ENCODE results near the gene INPP5D. TPM values are rescaled to one million over a fixed set of nuclear protein-coding genes. Genes with fewer than 3 reads are reported as not detected.

INPP5D gene
- total and polyA plus RNA-seq, 2 donors (not counting 1 experiment from before 2014, with no cell fraction given), result 152 to 444 TPM

- Histone ChIP-seq H3K36me3 (replicated peaks in 1 of 2; ENCODE audit: control extremely low read depth in 1 of 2, control insufficient read depth in 1 of 2, extremely low read depth in 1 of 2, insufficient read depth in 2 of 2, low read length in 1 of 2) (peaks cover 2 to 55% of the 10 kb centered on the region in 2 experiments), H2AFZ (ENCODE audit: insufficient read depth, low read depth, low read length, poor library complexity, severe bottlenecking) (no peak overlapping the region), H3K4me3 (ENCODE audit: control extremely low read depth in 1 of 5, extremely low read depth in 1 of 5, insufficient read depth in 1 of 5, low read depth in 2 of 5, low read length in 4 of 5) (peak overlapping the region in 4 of 5 experiments; percentile 91 to 99 (median 96)), H3K4me2 (replicated peaks; ENCODE audit: low read depth, low read length, poor library complexity, severe bottlenecking) (peak overlapping the region; percentile 80), H3K9me3 (ENCODE audit: control extremely low read depth in 1 of 3, control insufficient read depth in 2 of 3, insufficient read depth in 1 of 3, low read length in 2 of 3) (peaks cover 0 to 3% (median 0%) of the 10 kb centered on the region in 3 donors), H3K9ac (ENCODE audit: low read length) (peak overlapping the region; percentile 97), H3K27me3 (replicated peaks in 1 of 4; ENCODE audit: control extremely low read depth in 1 of 4, control insufficient read depth in 3 of 4, insufficient read depth in 4 of 4, low read length in 3 of 4) (no peaks in the 10 kb centered on the region), H3K79me2 (ENCODE audit: control insufficient read depth, insufficient read depth, low read length) (peaks cover 95% of the 10 kb centered on the region), H3K4me1 (ENCODE audit: control insufficient read depth in 2 of 2, insufficient read depth in 2 of 2, low read length in 2 of 2) (peaks cover 57 to 83% of the 10 kb centered on the region in 2 donors), H3K27ac (ENCODE audit: low read length in 2 of 2) (peak overlapping the region; percentile 45 to 68), H4K20me1 (ENCODE audit: control insufficient read depth, insufficient read depth, low read length, poor library complexity, severe bottlenecking) (peaks cover 71% of the 10 kb centered on the region)
- intact Hi-C loops (cut with micrococcal nuclease), result loop anchor here (5.0 kb wide), 2 partner anchors 268 to 367 kb away; partner anchors contain the start of gene GIGYF2
- Mint-ChIP-seq H3K27me3 (no peaks in the 10 kb centered on the region), H3K4me3 (peak overlapping the region; percentile 76), H3K9me3 (ENCODE audit: insufficient read depth) (no peaks in the 10 kb centered on the region), H3K27ac (peak overlapping the region; percentile 87), H3K4me1 (peaks cover 66% of the 10 kb centered on the region)
- ATAC-seq (ENCODE audit: low read depth) (no peak), DNase-seq (no peak)
- CTCF ChIA-PET, result interaction anchor here (0.6 to 4.7 kb wide), 10 partner anchors 10 to 188 kb away, joined by 3 to 20 read pairs (median 4); partner anchors contain the start of gene ATG16L1
- WGBS (ENCODE audit: insufficient coverage), result 43% methylated on average over 9 of the region's 9 CpGs
- TF ChIP-seq, protein P1, sequence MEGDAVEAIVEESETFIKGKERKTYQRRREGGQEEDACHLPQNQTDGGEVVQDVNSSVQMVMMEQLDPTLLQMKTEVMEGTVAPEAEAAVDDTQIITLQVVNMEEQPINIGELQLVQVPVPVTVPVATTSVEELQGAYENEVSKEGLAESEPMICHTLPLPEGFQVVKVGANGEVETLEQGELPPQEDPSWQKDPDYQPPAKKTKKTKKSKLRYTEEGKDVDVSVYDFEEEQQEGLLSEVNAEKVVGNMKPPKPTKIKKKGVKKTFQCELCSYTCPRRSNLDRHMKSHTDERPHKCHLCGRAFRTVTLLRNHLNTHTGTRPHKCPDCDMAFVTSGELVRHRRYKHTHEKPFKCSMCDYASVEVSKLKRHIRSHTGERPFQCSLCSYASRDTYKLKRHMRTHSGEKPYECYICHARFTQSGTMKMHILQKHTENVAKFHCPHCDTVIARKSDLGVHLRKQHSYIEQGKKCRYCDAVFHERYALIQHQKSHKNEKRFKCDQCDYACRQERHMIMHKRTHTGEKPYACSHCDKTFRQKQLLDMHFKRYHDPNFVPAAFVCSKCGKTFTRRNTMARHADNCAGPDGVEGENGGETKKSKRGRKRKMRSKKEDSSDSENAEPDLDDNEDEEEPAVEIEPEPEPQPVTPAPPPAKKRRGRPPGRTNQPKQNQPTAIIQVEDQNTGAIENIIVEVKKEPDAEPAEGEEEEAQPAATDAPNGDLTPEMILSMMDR (IDR thresholded peaks at IDR 0.05), result no peak
- TF ChIP-seq EZH2 (IDR thresholded peaks at IDR 0.05; ENCODE audit: borderline replicate concordance, insufficient read depth, low read depth, low read length, poor library complexity, severe bottlenecking), result no peak
- POLR2A ChIA-PET, result interaction anchor here (0.8 to 4.8 kb wide), 6 partner anchors 12 to 61 kb away, joined by 3 to 38 read pairs (median 5); no protein-coding TSS in a partner anchor
Observed at GRCh38 chr2:233063976-233064411, 3.9 kb downstream of the INPP5D start.
